HepG2 (cell line): ENCODE results near the gene HECA. TPM values are rescaled to one million over a fixed set of nuclear protein-coding genes. Genes with fewer than 3 reads are reported as not detected.

Experiments
- ATAC-seq: fragments of 200-7000 bp; cut with Tn5 transposase; 3 replicates; pipeline ENCODE4 v1.9.1; 2020; ENCODE audit warnings: mild to moderate bottlenecking, moderate library complexity
- BruUV-seq: library from RNA; stranded (reverse); fragments of 400-500 nt; replicated peaks from 2 replicates; lab custom pipeline; 2021; lab: Mats Ljungman, UMichigan
- CTCF ChIA-PET: fragments of 300-600 bp; formaldehyde crosslinking; extraction: SDS; loops from one replicate; lab custom pipeline; 2021; ENCODE audit warnings: low total read pairs, inconsistent platforms, low intra/inter-chr PET ratio; lab: Yijun Ruan, JAX
- POLR2A ChIA-PET: fragments of 350-600 bp; sonication (Branson Sonifier 250); formaldehyde crosslinking; loops from one replicate; lab custom pipeline; 2020; ENCODE audit warnings: antibody characterized with exemption, inconsistent platforms; lab: Yijun Ruan, JAX
- DNase-seq: peaks from one replicate; pipeline ENCODE4 v3.0.0-alpha.2; 2015; ENCODE audit warnings: low spot score
- FAIRE-seq: peaks from 3 replicates; lab custom pipeline; 2011; peaks lifted over from hg19 to GRCh38; lab: Jason Lieb, UNC
- H2AFZ ChIP-seq: one replicate; pipeline ENCODE4 v1.6.1; 2011; ENCODE audit warnings: low read length, inconsistent platforms
- H3K27ac ChIP-seq: fragments of 300-600 bp; 3 replicates; pipeline ENCODE4 v1.8.0; 2011; ENCODE audit warnings: mixed run types, mild to moderate bottlenecking, mixed read lengths, low read length, inconsistent platforms; ENCODE audit not compliant: insufficient read depth; ENCODE audit errors: extremely low read length
- H3K27me3 ChIP-seq, 2 experiments: fragments of 200-600 bp in 1 of 2; 2 replicates in 1 of 2; 3 replicates in 1 of 2; pipeline versions ENCODE4 v1.6.0 to v1.8.0; 2011; ENCODE audit warnings: low read length in 2 of 2, mild to moderate bottlenecking in 2 of 2, moderate library complexity in 2 of 2, inconsistent platforms in 1 of 2; ENCODE audit not compliant: insufficient read depth in 2 of 2, control insufficient read depth in 1 of 2
- H3K36me3 ChIP-seq, 2 experiments: fragments of 200-600 bp in 1 of 2; replicated peaks in 1 of 2; 2 replicates in 1 of 2; 3 replicates in 1 of 2; pipeline versions ENCODE4 v1.5.1 to v1.8.0; 2011; ENCODE audit warnings: low read length in 2 of 2, inconsistent platforms in 1 of 2; ENCODE audit not compliant: insufficient read depth in 2 of 2, control insufficient read depth in 1 of 2
- H3K4me1 ChIP-seq: 2 replicates; pipeline ENCODE4 v1.5.1; 2012; ENCODE audit warnings: low read length, inconsistent platforms; ENCODE audit not compliant: insufficient read depth
- H3K4me2 ChIP-seq: 2 replicates; pipeline ENCODE4 v1.6.0; 2011; ENCODE audit warnings: low read depth, low read length, inconsistent platforms
- H3K4me3 ChIP-seq, 3 experiments: fragments of 200-600 bp in 1 of 3; sonication (generic), shearing (Covaris generic) in 1 of 3; replicated peaks in 1 of 3; 2 replicates each; pipeline ENCODE4 v1.5.1; 2011 to 2016; ENCODE audit warnings: low read length in 3 of 3, inconsistent platforms in 2 of 3, low read depth in 2 of 3, mild to moderate bottlenecking in 2 of 3, control low read depth in 1 of 3, mixed read lengths in 1 of 3; ENCODE audit not compliant: insufficient read depth in 1 of 3
- H3K79me2 ChIP-seq: one replicate; pipeline ENCODE4 v1.6.1; 2011; ENCODE audit warnings: low read length, inconsistent platforms; ENCODE audit not compliant: insufficient read depth
- H3K9ac ChIP-seq: 2 replicates; pipeline ENCODE4 v1.6.0; 2011; ENCODE audit warnings: mild to moderate bottlenecking, low read depth, low read length, inconsistent platforms; ENCODE audit not compliant: insufficient read depth
- H3K9me3 ChIP-seq: 2 replicates; pipeline ENCODE4 v1.5.1; 2012; ENCODE audit warnings: mild to moderate bottlenecking, low read length
- H4K20me1 ChIP-seq: 2 replicates; pipeline ENCODE4 v1.6.0; 2011; ENCODE audit warnings: inconsistent platforms, mild to moderate bottlenecking, low read length, moderate library complexity; ENCODE audit not compliant: insufficient read depth
- CREM ChIP-seq, 2 experiments: sonication (generic) in 1 of 2; formaldehyde crosslinking in 1 of 2; IDR thresholded peaks; 2 replicates each; pipeline versions ENCODE4 v1.4.0 to v1.6.1; 2016 to 2020; ENCODE audit warnings: antibody characterized with exemption in 1 of 2, mild to moderate bottlenecking in 1 of 2, missing genetic modification reagents in 1 of 2
- HNRNPH1 ChIP-seq: fragments of 200-400 bp; formaldehyde crosslinking; optimal IDR thresholded peaks from 2 replicates; pipeline ENCODE3; 2017; ENCODE audit warnings: mild to moderate bottlenecking, low read depth, low read length
- LRRFIP1 ChIP-seq: sonication (generic); formaldehyde crosslinking; conservative IDR thresholded peaks from 2 replicates; pipeline ENCODE4 v1.4.0; 2020; ENCODE audit warnings: missing genetic modification reagents
- RORA ChIP-seq: sonication (generic); formaldehyde crosslinking; IDR thresholded peaks from 2 replicates; pipeline ENCODE4 v1.5.0; 2020; ENCODE audit warnings: mild to moderate bottlenecking, missing genetic modification reagents, moderate library complexity
- SATB2 ChIP-seq: sonication (generic); formaldehyde crosslinking; IDR thresholded peaks from 2 replicates; pipeline ENCODE4 v1.5.0; 2020; ENCODE audit warnings: missing genetic modification reagents
- TMF1 ChIP-seq: sonication (generic); formaldehyde crosslinking; IDR thresholded peaks from 2 replicates; pipeline ENCODE4 v1.8.1; 2022; ENCODE audit warnings: low read depth, missing genetic modification reagents
- ZMYM3 ChIP-seq: sonication (generic); formaldehyde crosslinking; IDR thresholded peaks from 2 replicates; pipeline ENCODE4 v1.5.1; 2020; ENCODE audit warnings: mild to moderate bottlenecking, missing genetic modification reagents
- ZNF234 ChIP-seq: sonication (generic); formaldehyde crosslinking; conservative IDR thresholded peaks from 2 replicates; pipeline ENCODE4 v1.5.1; 2020; ENCODE audit warnings: mild to moderate bottlenecking, missing genetic modification reagents
- ZNF251 ChIP-seq: sonication (generic); formaldehyde crosslinking; IDR thresholded peaks from 2 replicates; pipeline ENCODE4 v1.9.0; 2021; ENCODE audit warnings: mild to moderate bottlenecking, missing genetic modification reagents
- ZNF3 ChIP-seq: IDR thresholded peaks from 2 replicates; pipeline ENCODE4 v1.7.0; 2017; ENCODE audit warnings: inconsistent platforms
- ZNF709 ChIP-seq: sonication (generic); formaldehyde crosslinking; IDR thresholded peaks from 2 replicates; pipeline ENCODE4 v1.5.0; 2020; ENCODE audit warnings: mild to moderate bottlenecking, missing genetic modification reagents
- WGBS: methylation state at CpG from one replicate; pipeline ENCODE4 v1.1.6; 2017; ENCODE audit warnings: low lambda C conversion rate; 5-methylcytosine and 5-hydroxymethylcytosine counted together
- in situ Hi-C: cut with HindIII; loops from 2 replicates; pipeline ENCODE4 v1.10.0; 2017; ENCODE audit warnings: low pct_unique_long_range_greater_than_20kb; ENCODE audit not compliant: extremely low pct_ligation_motif_present
- intact Hi-C: fragments of 100-400 bp; cut with micrococcal nuclease; formaldehyde crosslinking; loops from one replicate; pipeline ENCODE4 v1.10.0; 2022; ENCODE audit not compliant: unreplicated experiment
- polyA plus RNA-seq, 8 experiments: library from polyadenylated mRNA; depleted of rRNA in 3 of 8; stranded (reverse) in 7 of 8; unstranded in 1 of 8; fragments of >200 nt; fragmentation: Illumina TruSeq in 4 of 8; extraction: Trizol in 4 of 8; gene quantifications; 2 replicates each; pipeline versions ENCODE4 v1.2.1 to v1.2.3, GENCODE V29; 2011 to 2016; ENCODE audit warnings: low read depth in 4 of 8, missing spikeins in 1 of 8, mixed read lengths in 1 of 8; ENCODE audit not compliant: insufficient read depth in 1 of 8
- total RNA-seq, 5 experiments: library from RNA; depleted of rRNA; stranded (reverse); fragments of >200 nt; fragmentation: Illumina TruSeq; extraction: Trizol; gene quantifications; 2 replicates each; pipeline ENCODE4 v1.2.3, GENCODE V29; 2016; ENCODE audit warnings: low read depth in 1 of 5

HECA gene
- total and polyA plus RNA-seq, 2 of the 13 experiments (the other 11 are each of a cell fraction or from before 2014, with no cell fraction given) = 0.18 to 0.49 TPM

GRCh38 chr6:139201378-139201777, 66.5 kb downstream of the HECA start:
- CTCF ChIA-PET = no interaction called here
- POLR2A ChIA-PET = no interaction called here
- in situ Hi-C loops (no loop called here), intact Hi-C loops (no loop called here)
- ATAC-seq (no peak), DNase-seq (no peak), FAIRE-seq (no peak)
- WGBS = 20% methylated on average over 4 of the region's 4 CpGs
- Histone ChIP-seq H3K79me2 (no peaks in the 10 kb centered on the region), H4K20me1 (no peaks in the 10 kb centered on the region), H3K27me3 (no peaks in the 10 kb centered on the region), H3K36me3 (no peaks in the 10 kb centered on the region), H3K4me2 (no peak overlapping the region), H3K9ac (no peak overlapping the region), H3K4me1 (no peaks in the 10 kb centered on the region), H3K27ac (no peak overlapping the region), H2AFZ (no peak overlapping the region), H3K9me3 (peaks cover 18% of the 10 kb centered on the region; the same call in 1 of the 2 replicates), H3K4me3 (no peak overlapping the region)
- BruUV-seq = no TSS peak
- TF ChIP-seq SATB2 (no peak), ZNF709 (CRISPR knock-in tag) (no peak), ZNF251 (CRISPR knock-in tag) (no peak), CREM (IDR thresholded peaks at IDR 0.05) (no peak), CREM (CRISPR knock-in tag; IDR thresholded peaks at IDR 0.05) (no peak), LRRFIP1 (CRISPR knock-in tag) (no peak), RORA (CRISPR knock-in tag) (no peak), TMF1 (CRISPR knock-in tag) (no peak), ZMYM3 (CRISPR knock-in tag) (no peak), ZNF3 (CRISPR knock-in tag) (no peak), HNRNPH1 (no peak), ZNF234 (CRISPR knock-in tag) (no peak)
